HL-60 (cell line): ENCODE data around the gene TLE2.

Experiments used
- POLR2AphosphoS5 ChIP-seq: IDR thresholded peaks from 2 replicates; pipeline ENCODE4 v1.6.1; 2012; ENCODE audit warnings: low read depth
- SPI1 ChIP-seq: IDR thresholded peaks from 2 replicates; pipeline ENCODE4 v1.6.1; 2012; ENCODE audit warnings: low read depth, mild to moderate bottlenecking, borderline replicate concordance

GRCh38 chr19:3061182-3062161 lies 32.4 kb upstream of the TLE2 start:
- TF ChIP-seq POLR2AphosphoS5: no peak
- TF ChIP-seq SPI1: no peak
